GM18511 (cell line): ENCODE data around the gene ASTN2.

ENCODE experiments used
- ATAC-seq: cut with Tn5 transposase; IDR thresholded peaks from one replicate; pipeline ENCODE4 v1.9.1; 2021; ENCODE audit warnings: mild to moderate bottlenecking, moderate library complexity; ENCODE audit not compliant: unreplicated experiment

Gene ASTN2

GRCh38 chr9:116599342-116599884 lies 815.4 kb downstream of the ASTN2 start:
- ATAC-seq = no peak

DNA sequence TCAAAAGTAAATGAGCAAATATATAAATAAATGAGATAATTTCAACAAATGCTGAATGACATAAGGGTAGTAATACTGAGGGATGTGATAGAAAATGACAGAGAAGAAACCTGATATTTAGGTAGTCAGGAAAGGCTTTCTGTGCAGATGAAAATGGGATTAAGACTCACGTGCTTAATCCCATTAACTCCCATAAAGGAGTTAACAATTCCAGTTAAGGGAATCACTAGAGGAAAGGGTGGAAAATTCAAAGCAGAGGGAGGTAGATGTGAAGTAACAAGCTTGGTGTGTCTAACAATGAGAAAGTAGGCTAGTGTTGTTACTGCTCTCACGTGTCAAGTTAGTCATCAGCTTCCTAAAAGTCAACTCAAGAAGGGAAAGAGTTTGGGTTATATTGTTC lies 818.2 kb downstream of the ASTN2 start:
- ATAC-seq = no peak

GRCh38 chr9:116594547-116594946 lies 820.3 kb downstream of the ASTN2 start:
- no peak for ATAC-seq

DNA sequence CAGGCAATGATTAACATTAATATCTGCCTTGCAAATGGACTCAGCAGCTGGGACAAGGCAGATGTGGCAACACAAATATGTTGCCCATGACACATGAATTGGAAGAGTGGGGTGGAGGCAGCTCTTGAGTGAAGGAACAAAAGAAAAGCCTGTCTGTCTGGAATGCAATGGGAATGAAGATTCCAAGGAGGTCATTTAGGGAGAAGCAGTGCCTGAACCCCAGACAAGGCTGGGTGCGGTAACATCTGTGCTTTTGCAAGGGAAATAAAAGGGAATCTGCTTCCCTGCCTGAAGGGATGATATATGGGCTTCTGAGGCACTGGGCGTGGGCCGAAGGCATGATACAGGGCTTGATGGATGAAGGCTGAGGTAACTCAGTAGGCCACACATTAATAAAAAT lies 821.9 kb downstream of the ASTN2 start:
- ATAC-seq = no peak

- peak; percentile 45 for ATAC-seq
These were observed 825.2 kb downstream of the ASTN2 start for GRCh38 chr9:116589392-116590354.

- ATAC-seq = no peak
These were observed 826.9 kb downstream of the ASTN2 start for GRCh38 chr9:116587919-116588318.

DNA sequence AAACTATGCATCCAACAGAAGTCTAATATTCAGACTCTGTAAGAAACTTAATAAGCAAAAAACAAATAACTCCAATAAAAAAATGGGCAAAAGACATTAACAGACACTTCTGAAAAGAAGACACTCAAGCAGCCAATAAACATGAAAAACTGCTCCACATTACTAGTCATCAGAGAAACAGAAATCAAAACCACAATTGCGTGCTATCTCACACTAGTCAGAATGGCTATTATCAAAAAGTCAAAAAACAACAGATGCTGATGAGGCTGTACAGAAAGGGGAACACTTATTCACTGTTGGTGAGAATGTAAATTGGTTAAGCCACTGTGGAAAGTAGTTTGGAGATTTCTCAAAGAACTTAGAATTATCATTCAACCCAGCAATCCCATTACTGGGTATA lies 829.0 kb downstream of the ASTN2 start:
- ATAC-seq = no peak

- ATAC-seq = no peak
These were observed 829.7 kb downstream of the ASTN2 start for GRCh38 chr9:116585204-116585603.

GRCh38 chr9:116580853-116581252 lies 834.0 kb downstream of the ASTN2 start:
- ATAC-seq = no peak

DNA sequence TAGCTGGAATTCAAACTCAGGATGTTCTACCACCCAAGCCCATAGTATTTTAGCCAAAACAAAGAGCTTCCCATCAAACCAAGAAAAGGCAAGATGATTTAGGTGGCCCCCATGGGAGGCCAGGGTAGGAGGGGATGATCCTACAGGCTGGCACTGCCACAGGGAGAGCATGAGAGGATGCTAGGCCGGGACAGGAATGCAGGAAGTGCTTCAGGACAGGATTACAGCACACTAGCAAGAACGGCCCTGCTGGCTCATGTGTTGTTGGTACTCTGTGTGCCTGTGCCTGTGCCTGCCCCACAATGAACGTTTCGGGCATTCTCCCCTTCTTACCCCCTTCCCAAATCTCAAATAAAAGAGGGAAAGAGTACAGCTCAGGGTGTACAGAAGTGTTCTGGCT lies 838.5 kb downstream of the ASTN2 start:
- ATAC-seq = no peak

DNA sequence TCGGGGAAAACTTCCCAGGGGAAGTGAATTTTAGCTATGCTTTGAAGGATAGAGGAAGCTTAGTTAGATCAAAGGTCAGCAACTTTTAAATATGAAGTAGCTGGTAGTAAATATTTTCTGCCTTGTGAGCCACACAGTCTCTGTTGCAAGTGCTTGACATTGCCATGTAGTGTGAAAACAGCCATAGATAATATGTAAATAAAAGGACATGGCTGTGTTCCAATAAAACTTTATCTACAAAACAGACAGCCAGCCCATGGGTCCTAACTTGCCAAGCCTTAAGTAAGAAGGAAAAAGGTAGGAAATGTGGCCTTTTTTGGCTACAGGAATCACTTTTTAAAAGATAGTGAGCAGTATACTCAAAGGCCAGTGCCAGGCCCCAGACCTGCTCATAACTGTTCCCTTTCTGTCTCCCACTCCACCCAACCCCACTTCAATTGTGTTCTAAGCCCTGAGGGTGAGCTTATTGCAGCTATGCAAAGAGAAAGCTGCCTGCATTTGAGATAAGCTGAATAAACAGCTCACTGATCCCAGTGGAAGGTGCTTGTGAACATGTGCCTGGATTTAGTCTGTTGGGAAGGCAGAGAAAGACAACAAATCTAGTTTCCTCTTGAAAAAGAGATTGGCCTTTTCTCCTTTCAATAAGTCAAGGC lies 840.7 kb downstream of the ASTN2 start:
- ATAC-seq = no peak

GRCh38 chr9:116572095-116572748 lies 842.6 kb downstream of the ASTN2 start:
- ATAC-seq = peak; percentile 84

DNA sequence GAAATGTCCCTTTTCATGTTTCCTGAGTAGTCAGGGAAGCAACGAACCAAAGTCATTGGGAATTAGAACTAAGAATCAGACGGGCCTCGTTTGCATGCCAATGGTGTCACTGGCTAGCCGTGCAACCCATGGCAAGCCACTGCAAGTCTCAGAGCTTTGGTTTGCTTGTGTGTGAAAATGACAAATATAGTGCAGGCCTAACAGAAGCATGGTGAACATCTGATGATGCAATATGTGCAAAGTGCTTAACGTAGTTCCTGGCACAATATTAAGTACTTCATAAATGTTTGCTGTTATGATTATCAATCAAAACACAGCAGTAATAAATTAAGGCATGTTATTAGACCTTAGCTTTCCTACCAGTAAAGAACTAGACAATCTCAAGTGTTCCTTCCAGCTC lies 845.7 kb downstream of the ASTN2 start:
- no peak for ATAC-seq

DNA sequence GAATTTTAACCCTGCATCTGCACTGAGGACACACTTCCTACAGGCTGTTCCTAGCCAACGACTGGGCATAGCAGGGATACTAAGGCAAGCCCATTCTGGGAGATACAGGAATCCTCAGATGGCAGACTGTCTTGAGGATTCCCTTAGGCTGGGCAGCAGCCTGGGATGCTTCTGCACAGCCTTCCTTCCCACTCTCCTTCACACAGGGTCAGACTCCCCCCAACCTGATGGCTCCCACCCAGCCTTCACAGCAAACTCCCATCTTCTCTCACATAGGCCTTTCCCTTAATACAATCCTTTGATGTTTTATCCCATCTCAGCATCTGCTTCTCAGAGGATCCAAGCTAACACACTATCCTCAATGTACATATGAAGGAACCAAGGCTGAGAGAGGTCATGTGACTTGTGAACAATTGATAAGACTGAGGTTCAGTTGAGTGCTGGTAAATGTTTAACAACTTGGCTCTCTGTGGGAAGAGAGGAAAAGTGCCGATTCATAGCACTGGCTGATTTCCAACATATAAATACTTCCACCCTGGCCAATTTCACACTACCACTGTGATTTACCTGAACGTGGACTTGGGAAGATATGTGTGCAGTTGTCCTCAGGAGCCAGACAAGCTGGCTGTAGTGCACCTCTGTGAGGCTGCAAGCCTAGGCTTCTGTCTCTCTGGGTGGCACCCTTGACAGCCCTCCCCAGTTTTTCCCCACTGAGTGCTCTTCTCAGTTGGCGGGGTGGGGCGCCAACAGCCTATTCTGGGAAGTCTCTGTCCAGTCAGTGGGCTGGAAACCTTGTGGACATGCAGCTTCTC lies 848.0 kb downstream of the ASTN2 start:
- ATAC-seq = no peak

DNA sequence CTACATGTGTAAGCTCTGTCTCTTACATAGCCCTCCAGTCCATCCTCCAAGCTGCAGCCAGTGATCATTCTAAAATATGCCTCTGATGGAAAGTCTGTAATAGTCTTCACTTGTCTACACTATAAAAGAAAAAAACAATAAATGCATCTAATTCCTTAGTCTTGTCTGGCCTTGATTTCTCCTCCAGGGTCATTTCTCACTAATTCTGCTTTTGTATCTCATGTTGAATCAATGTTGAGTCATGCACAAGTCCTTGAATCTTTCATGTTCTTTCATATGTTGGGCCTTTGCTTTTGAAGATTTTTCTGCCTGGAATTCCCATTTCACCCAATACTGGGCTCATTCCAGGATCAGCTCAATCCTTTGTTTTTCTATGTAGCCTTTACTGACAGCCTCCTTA lies 848.9 kb downstream of the ASTN2 start:
- no peak for ATAC-seq

- no peak for ATAC-seq
These were observed 850.5 kb downstream of the ASTN2 start for GRCh38 chr9:116564266-116564793.

DNA sequence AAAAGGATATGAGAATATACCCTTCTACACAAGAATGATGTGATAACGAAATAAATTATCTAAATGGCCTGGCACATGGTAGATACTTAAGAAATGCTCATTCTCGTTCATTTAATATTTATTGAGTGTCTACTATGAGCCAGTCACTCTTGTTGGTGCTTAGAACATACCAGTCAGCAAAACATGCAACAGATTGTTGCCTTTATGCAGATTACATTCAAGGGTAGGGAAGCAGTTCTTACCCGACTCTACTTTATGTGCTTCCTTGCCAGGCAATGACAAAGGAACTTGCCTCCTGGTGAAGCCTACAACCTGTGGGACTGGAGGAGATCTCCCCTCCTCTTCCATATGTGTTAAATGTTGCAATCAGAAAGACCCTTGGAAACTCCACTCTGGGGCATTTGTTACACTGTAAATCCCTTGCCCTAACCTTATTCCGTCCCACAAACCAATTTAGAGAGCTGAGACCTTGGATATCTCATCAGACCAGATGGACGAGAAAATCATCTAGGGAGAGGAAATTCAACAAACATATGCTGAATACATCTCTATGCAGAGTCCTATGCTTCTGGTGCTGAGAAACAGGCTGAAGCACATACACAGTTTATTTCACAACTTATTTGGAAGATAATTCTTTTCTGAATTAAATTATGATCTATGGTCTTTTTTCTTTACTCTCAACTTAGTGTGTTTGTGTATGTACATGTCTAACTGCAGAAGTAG lies 855.9 kb downstream of the ASTN2 start:
- no peak for ATAC-seq

- ATAC-seq = no peak
These were observed 856.8 kb downstream of the ASTN2 start for GRCh38 chr9:116558035-116558434.

DNA sequence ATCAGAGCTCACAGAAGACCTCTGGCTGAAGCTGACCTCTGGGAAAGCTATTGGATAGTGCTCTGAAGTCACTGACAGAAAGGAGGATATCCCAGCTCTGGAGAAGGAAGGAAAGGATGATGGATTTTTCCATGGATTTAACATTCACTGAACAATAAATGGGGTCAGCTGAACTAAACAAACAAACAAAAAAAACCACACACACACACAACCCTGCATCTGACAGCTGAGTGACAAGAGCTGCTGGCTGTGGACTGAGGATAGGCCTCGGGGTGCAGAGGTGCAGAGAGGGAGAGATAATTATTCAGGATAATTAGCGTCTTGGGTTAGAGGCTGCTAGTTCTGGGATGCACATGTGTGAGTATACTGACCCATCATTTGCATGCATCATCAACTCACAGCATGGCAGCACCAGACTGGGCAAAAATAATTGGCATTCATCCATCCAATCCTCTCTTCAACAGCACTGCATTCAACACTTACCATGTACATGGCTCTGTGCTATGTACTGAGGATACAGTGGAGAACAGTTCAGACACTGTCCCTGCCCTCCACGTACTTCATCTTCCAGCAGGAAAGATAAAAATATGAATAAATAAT lies 859.2 kb downstream of the ASTN2 start:
- no peak for ATAC-seq
